ENCODE results near the gene SUMO3. TPM values are rescaled to one million over a fixed set of nuclear protein-coding genes. Genes with fewer than 3 reads are reported as not detected.

SUMO3 gene
- total RNA-seq, 2 experiments from 2014 or later: 60.3 to 85.5 TPM

GRCh38 chr21:44848821-44849521 lies 31.1 kb upstream of the SUMO3 start:
- BruUV-seq (replicated peaks): no TSS peak
- CTCF ChIA-PET (ENCODE audit: unreplicated experiment): no interaction called here

DNA sequence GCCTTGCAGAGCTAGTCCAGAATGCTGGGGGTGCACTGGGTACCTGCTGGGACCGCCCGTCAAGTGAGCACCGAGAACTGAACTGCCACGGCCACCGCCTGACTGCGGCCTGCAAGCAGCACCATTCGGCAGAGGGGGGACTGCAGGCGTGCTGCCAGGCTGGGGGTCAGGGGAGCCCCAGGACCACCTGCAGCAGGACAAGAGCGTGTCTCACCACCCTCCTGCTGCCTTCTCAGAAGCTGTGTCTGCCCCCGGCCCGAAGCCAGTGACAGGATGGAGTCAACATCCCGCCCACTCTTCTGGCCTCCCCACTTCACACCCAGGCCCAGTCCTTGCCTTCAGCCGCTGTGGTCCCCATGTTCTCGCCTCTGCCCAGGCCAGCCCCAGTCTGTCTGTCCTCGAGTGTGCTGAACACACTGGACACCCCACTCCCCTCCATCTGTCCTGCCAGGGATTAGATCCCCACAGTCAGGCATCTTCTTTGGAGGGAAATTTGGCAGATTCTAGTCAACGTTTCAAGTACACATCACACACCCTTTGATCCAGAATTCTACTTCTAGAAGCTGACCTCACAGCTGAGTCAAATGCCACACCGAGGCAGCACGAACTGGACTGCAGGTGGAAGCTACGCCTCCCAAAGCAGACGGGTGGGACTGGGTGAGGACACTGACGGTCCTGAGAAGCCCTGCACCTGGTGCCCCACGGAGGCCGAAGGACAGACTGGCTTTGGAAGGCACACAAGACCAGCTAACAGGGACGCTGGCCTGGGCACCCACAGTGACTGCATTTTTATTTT lies 29.6 kb upstream of the SUMO3 start:
- TF ChIP-seq EZH2phosphoT487 (IDR thresholded peaks at IDR 0.05; ENCODE audit: borderline replicate concordance, low read depth, low read length): no peak
- TF ChIP-seq, protein P1, sequence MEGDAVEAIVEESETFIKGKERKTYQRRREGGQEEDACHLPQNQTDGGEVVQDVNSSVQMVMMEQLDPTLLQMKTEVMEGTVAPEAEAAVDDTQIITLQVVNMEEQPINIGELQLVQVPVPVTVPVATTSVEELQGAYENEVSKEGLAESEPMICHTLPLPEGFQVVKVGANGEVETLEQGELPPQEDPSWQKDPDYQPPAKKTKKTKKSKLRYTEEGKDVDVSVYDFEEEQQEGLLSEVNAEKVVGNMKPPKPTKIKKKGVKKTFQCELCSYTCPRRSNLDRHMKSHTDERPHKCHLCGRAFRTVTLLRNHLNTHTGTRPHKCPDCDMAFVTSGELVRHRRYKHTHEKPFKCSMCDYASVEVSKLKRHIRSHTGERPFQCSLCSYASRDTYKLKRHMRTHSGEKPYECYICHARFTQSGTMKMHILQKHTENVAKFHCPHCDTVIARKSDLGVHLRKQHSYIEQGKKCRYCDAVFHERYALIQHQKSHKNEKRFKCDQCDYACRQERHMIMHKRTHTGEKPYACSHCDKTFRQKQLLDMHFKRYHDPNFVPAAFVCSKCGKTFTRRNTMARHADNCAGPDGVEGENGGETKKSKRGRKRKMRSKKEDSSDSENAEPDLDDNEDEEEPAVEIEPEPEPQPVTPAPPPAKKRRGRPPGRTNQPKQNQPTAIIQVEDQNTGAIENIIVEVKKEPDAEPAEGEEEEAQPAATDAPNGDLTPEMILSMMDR (conservative IDR thresholded peaks at IDR 0.05; ENCODE audit: low read length): no peak
- no peaks in the 10 kb centered on the region for H3K9me2 ChIP-seq (ENCODE audit: insufficient read depth, low read length)
- no peak overlapping the region for H2AFZ ChIP-seq (ENCODE audit: low read length)
- ChIA-PET POLR2A (no interaction called here), CTCF (ENCODE audit: unreplicated experiment) (no interaction called here)
- DNase-seq (ENCODE audit: low spot score): no peak
- no peak overlapping the region for H3K4me3 ChIP-seq (ENCODE audit: low read depth, low read length, poor library complexity, severe bottlenecking)
- H3K79me2 ChIP-seq (ENCODE audit: insufficient read depth, low read depth, low read length): no peaks in the 10 kb centered on the region
- H3K9me3 ChIP-seq (ENCODE audit: low read length): no peaks in the 10 kb centered on the region
- H4K20me1 ChIP-seq (ENCODE audit: insufficient read depth, low read length): no peaks in the 10 kb centered on the region
- BruUV-seq (replicated peaks): no TSS peak
- no peak overlapping the region for H3K4me2 ChIP-seq (ENCODE audit: low read length)
- no peak overlapping the region for H3K27ac ChIP-seq (ENCODE audit: low read depth, low read length, poor library complexity, severe bottlenecking)
- intact Hi-C loops (cut with micrococcal nuclease; ENCODE audit: unreplicated experiment): no loop called here
- H3K36me3 ChIP-seq (ENCODE audit: insufficient read depth, low read length): peaks cover 14% of the 10 kb centered on the region
- H3K4me1 ChIP-seq (ENCODE audit: insufficient read depth, low read length, poor library complexity, severe bottlenecking): no peaks in the 10 kb centered on the region

More at GRCh38 chr21:44848821-44849521, 31.1 kb upstream of the SUMO3 start:
- POLR2A ChIA-PET: no interaction called here
- no peak overlapping the region for H3K27ac ChIP-seq (ENCODE audit: low read depth, low read length, poor library complexity, severe bottlenecking)
- H3K4me3 ChIP-seq (ENCODE audit: low read depth, low read length, poor library complexity, severe bottlenecking): no peak overlapping the region
- H3K79me2 ChIP-seq (ENCODE audit: insufficient read depth, low read depth, low read length): no peaks in the 10 kb centered on the region
- H3K36me3 ChIP-seq (ENCODE audit: insufficient read depth, low read length): peaks cover 17% of the 10 kb centered on the region
- H3K9me2 ChIP-seq (ENCODE audit: insufficient read depth, low read length): no peaks in the 10 kb centered on the region
- H3K9me3 ChIP-seq (ENCODE audit: low read length): no peaks in the 10 kb centered on the region
- H2AFZ ChIP-seq (ENCODE audit: low read length): no peak overlapping the region
- H4K20me1 ChIP-seq (ENCODE audit: insufficient read depth, low read length): no peaks in the 10 kb centered on the region
- DNase-seq (ENCODE audit: low spot score): no peak
- no peaks in the 10 kb centered on the region for H3K4me1 ChIP-seq (ENCODE audit: insufficient read depth, low read length, poor library complexity, severe bottlenecking)
- intact Hi-C loops (cut with micrococcal nuclease; ENCODE audit: unreplicated experiment): no loop called here
- H3K4me2 ChIP-seq (ENCODE audit: low read length): no peak overlapping the region
- TF ChIP-seq, protein P1 (conservative IDR thresholded peaks at IDR 0.05; ENCODE audit: low read length): no peak
- TF ChIP-seq EZH2phosphoT487 (IDR thresholded peaks at IDR 0.05; ENCODE audit: borderline replicate concordance, low read depth, low read length): no peak
